Nephron (organoid): ENCODE data around the gene SMC5.

Experiments used
- H3K27ac Mint-ChIP-seq, 3 experiments: 2 replicates each; pipeline ENCODE4 v1.8.0; 2020; ENCODE audit warnings: mixed read lengths in 3 of 3, mild to moderate bottlenecking in 2 of 3, moderate library complexity in 1 of 3
- H3K27me3 Mint-ChIP-seq: 2 replicates; pipeline ENCODE4 v1.8.0; 2021; ENCODE audit warnings: low read depth, mild to moderate bottlenecking, moderate library complexity, mixed read lengths
- H3K36me3 Mint-ChIP-seq: 2 replicates; pipeline ENCODE4 v1.8.0; 2020; ENCODE audit warnings: low read depth, mixed read lengths
- H3K4me1 Mint-ChIP-seq: 2 replicates; pipeline ENCODE4 v1.8.0; 2020; ENCODE audit warnings: mixed read lengths
- H3K4me3 Mint-ChIP-seq, 3 experiments: 2 replicates each; pipeline ENCODE4 v1.8.0; 2020; ENCODE audit warnings: mild to moderate bottlenecking in 3 of 3, mixed read lengths in 3 of 3, moderate library complexity in 2 of 3
- H3K9me3 Mint-ChIP-seq: 2 replicates; pipeline ENCODE4 v1.8.0; 2020; ENCODE audit warnings: mixed read lengths
- TF ChIP-seq, protein P1 (sequence below), 3 experiments: fragments of 200-600 bp; sonication (generic); IDR thresholded peaks; one replicate each; pipeline ENCODE4 v1.5.0; 2021; ENCODE audit warnings: antibody characterized with exemption in 3 of 3; ENCODE audit not compliant: unreplicated experiment in 3 of 3

SMC5 gene

DNA sequence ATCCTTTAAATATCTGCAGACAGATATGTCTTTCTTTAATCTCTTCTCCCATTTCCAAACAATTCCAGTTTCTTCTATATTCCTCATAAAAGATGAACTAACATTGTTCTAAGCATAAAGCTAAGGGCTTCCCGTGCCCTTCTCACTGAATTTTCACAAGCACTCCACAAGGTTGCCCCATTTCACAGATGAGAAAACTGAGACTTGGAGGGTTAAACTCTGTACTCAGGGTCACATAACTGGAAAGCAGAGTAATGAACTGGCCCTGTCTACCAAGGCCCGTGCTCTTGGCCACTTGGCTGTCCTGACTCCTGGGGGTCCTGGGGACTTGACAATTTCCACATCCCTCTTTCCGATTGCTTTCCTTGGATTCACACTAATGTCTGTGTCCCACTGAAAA is 130.4 kb downstream of the SMC5 start:
- Mint-ChIP-seq H3K27me3 (no peaks in the 10 kb centered on the region), H3K36me3 (no peaks in the 10 kb centered on the region), H3K27ac (no peak overlapping the region), H3K4me1 (no peaks in the 10 kb centered on the region), H3K4me3 (no peak overlapping the region), H3K9me3 (no peaks in the 10 kb centered on the region)
- TF ChIP-seq, protein P1, sequence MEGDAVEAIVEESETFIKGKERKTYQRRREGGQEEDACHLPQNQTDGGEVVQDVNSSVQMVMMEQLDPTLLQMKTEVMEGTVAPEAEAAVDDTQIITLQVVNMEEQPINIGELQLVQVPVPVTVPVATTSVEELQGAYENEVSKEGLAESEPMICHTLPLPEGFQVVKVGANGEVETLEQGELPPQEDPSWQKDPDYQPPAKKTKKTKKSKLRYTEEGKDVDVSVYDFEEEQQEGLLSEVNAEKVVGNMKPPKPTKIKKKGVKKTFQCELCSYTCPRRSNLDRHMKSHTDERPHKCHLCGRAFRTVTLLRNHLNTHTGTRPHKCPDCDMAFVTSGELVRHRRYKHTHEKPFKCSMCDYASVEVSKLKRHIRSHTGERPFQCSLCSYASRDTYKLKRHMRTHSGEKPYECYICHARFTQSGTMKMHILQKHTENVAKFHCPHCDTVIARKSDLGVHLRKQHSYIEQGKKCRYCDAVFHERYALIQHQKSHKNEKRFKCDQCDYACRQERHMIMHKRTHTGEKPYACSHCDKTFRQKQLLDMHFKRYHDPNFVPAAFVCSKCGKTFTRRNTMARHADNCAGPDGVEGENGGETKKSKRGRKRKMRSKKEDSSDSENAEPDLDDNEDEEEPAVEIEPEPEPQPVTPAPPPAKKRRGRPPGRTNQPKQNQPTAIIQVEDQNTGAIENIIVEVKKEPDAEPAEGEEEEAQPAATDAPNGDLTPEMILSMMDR (IDR thresholded peaks at IDR 0.05; ENCODE audit: unreplicated experiment in 3 of 3) = no peak

DNA sequence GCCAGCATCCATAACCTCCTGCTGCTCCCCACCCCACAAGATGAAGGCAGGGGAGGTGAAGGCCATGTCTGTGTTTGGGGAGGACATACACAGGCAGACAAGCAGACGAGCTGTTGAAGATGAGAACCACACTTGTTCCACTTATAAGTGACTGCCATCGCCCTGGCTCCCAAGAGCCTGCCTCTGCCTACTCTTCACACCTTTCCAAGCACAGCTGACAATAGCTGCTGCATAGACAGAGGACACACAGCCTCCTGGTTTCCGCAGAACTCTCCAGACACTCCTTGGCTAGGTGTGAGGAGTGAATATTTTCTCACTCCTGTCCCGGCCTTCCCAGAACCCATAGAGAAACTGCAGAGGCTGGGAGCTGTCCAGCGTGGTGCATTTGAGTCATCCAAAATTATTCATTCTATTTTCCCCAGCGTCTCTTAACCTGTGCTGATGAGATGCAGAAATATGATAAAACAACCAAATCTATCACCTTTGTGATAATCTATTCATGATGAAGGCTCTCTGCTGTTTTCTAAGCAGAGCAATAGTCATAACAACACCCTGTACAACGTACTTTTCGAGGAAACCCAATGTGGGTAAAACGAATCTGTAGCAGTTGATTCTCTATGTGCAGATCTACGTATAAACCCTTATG is 131.0 kb downstream of the SMC5 start:
- Mint-ChIP-seq H3K36me3 (no peaks in the 10 kb centered on the region), H3K27me3 (no peaks in the 10 kb centered on the region), H3K9me3 (no peaks in the 10 kb centered on the region), H3K4me1 (no peaks in the 10 kb centered on the region), H3K27ac (no peak overlapping the region), H3K4me3 (no peak overlapping the region)
- TF ChIP-seq, protein P1 (IDR thresholded peaks at IDR 0.05; ENCODE audit: unreplicated experiment in 3 of 3) = no peak

DNA sequence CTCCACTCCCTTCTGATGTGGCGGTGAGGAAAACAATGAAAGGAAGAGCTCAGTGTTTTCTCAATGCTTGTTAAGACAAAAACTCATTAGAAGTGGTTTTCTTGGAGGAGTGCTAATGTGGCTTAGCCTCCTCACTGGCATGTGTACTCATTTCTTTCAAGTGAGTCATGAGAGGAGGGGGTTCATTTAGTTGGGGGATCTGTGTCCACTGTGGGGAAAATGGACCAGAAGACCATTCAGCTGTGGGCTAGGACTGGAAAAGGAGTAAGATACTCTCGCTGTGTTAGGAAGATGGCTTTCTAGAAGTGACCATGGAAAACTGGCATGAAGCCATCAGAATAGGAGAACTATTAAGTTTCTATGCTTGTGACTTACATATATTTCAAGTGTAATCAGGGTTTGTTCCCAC is 132.2 kb downstream of the SMC5 start:
- Mint-ChIP-seq H3K27me3 (no peaks in the 10 kb centered on the region), H3K36me3 (no peaks in the 10 kb centered on the region), H3K4me3 (no peak overlapping the region), H3K4me1 (no peaks in the 10 kb centered on the region), H3K27ac (no peak overlapping the region), H3K9me3 (no peaks in the 10 kb centered on the region)
- TF ChIP-seq, protein P1 (IDR thresholded peaks at IDR 0.05; ENCODE audit: unreplicated experiment in 3 of 3) = no peak

DNA sequence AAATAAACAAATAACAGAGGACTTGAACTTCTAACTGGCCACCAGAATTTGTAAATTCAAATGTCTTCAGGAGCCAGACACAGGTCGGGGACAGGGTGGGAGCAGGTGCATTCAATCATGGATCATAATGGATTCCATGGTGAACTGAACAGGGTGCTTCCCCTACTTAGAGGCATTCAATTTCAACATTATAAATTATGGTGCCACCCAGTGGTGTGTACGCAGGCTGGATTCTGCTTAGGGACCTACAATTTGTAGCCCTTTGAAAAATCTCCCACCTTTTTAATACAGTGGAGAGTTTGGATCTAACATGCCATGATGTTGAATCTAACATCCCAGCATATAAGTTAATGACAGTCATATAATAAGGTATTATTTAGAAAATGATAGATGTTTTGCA is 133.4 kb downstream of the SMC5 start:
- H3K4me1 Mint-ChIP-seq = no peaks in the 10 kb centered on the region
- TF ChIP-seq, protein P1 (IDR thresholded peaks at IDR 0.05; ENCODE audit: unreplicated experiment in 3 of 3) = no peak
- no peaks in the 10 kb centered on the region for H3K9me3 Mint-ChIP-seq
- no peak overlapping the region for H3K4me3 Mint-ChIP-seq
- no peaks in the 10 kb centered on the region for H3K36me3 Mint-ChIP-seq
- H3K27ac Mint-ChIP-seq = no peak overlapping the region
- no peaks in the 10 kb centered on the region for H3K27me3 Mint-ChIP-seq

DNA sequence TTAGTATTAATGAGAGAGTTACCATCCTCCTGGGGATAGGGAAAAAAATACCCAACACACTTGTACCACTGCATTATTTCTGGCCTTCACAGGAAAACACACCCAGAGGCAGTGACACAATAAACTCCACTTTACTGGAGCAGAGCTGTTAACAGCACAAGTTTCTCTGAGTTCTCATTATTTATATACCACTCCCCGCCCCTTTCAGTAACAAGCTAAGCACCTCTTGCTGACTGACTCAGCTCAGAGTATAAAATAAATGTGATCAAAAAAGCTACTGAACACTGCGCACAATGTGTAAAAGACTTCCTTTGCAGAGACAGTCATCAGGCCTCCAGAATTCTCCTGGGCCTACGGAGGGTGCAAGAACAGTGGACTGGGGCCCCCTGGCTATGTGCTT is 134.1 kb downstream of the SMC5 start:
- Mint-ChIP-seq H3K4me1 (no peaks in the 10 kb centered on the region), H3K27me3 (no peaks in the 10 kb centered on the region), H3K36me3 (no peaks in the 10 kb centered on the region)

DNA sequence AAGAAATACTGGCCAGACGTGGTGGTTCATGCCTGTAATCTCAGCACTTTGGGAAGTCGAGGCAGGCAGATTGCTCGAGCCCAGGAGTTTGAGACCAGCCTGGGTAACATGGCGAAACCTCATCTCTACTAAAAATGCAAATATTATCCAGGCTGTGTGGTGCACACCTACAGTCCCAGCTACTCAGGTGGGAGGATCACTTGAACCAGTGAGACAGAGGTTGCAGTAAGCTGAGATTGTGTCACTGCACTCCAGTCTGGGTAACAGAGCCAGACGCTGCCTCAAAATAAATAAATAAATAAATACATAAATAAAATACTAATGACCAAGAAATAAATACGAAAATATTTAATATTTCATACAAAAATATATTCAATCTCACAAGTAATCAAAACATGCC is 136.9 kb downstream of the SMC5 start:
- H3K27me3 Mint-ChIP-seq = peaks cover 5% of the 10 kb centered on the region
- no peak overlapping the region for H3K27ac Mint-ChIP-seq
- H3K4me3 Mint-ChIP-seq = no peak overlapping the region
- no peaks in the 10 kb centered on the region for H3K9me3 Mint-ChIP-seq
- TF ChIP-seq, protein P1 (IDR thresholded peaks at IDR 0.05; ENCODE audit: unreplicated experiment in 3 of 3) = no peak
- no peaks in the 10 kb centered on the region for H3K36me3 Mint-ChIP-seq
- no peaks in the 10 kb centered on the region for H3K4me1 Mint-ChIP-seq

More for the DNA sequence above, 134.1 kb downstream of the SMC5 start:
- no peaks in the 10 kb centered on the region for H3K9me3 Mint-ChIP-seq
- no peak overlapping the region for H3K27ac Mint-ChIP-seq
- H3K4me3 Mint-ChIP-seq = no peak overlapping the region
- TF ChIP-seq, protein P1 (IDR thresholded peaks at IDR 0.05; ENCODE audit: unreplicated experiment in 3 of 3) = no peak
